Activated CD8-positive, alpha-beta T cell treated with anti-CD3 and anti-CD28 coated beads for 36 hours (primary cell): Measurements from ENCODE around the gene PKD1. TPM values are rescaled to one million over a fixed set of nuclear protein-coding genes. Genes with fewer than 3 reads are reported as not detected.
A peak's percentile ranks its signal among the peaks of the same experiment; 100 is the strongest.

Experiments
- ATAC-seq: fragments of 200-7000 bp; cut with Tn5 transposase; one replicate; pipeline ENCODE4 v1.10.0; 2021; ENCODE audit warnings: mild to moderate bottlenecking, moderate library complexity
- CTCF ChIA-PET: fragments of 350-600 bp; sonication (Branson Sonifier 250); formaldehyde crosslinking; loops from one replicate; lab custom pipeline; 2021; ENCODE audit warnings: antibody characterized with exemption; lab: Charles Lee
- POLR2A ChIA-PET: fragments of 350-600 bp; sonication (Branson Sonifier 250); formaldehyde crosslinking; loops from one replicate; lab custom pipeline; 2021; ENCODE audit warnings: antibody characterized with exemption; lab: Charles Lee
- DNase-seq: peaks from one replicate; pipeline ENCODE4 v3.0.0-alpha.2; 2020
- H3K27ac Mint-ChIP-seq: one replicate; pipeline ENCODE4 v1.8.0; 2021; ENCODE audit warnings: mild to moderate bottlenecking, mixed read lengths
- H3K27me3 Mint-ChIP-seq: one replicate; pipeline ENCODE4 v1.8.0; 2021; ENCODE audit warnings: mixed read lengths
- H3K36me3 Mint-ChIP-seq: one replicate; pipeline ENCODE4 v1.8.0; 2021; ENCODE audit warnings: low read depth, mixed read lengths
- H3K4me1 Mint-ChIP-seq: one replicate; pipeline ENCODE4 v1.8.0; 2021; ENCODE audit warnings: low read depth, mixed read lengths
- H3K4me3 Mint-ChIP-seq: one replicate; pipeline ENCODE4 v1.8.0; 2021; ENCODE audit warnings: mild to moderate bottlenecking, moderate library complexity, mixed read lengths
- H3K9me3 Mint-ChIP-seq: one replicate; pipeline ENCODE4 v1.8.0; 2021; ENCODE audit warnings: mixed read lengths
- intact Hi-C: fragments of 100-400 bp; cut with micrococcal nuclease; formaldehyde crosslinking; loops from one replicate; pipeline ENCODE4 v1.10.0; 2022
- total RNA-seq, 2 experiments: library from RNA; stranded (reverse); gene quantifications; one replicate each; pipeline ENCODE4 v1.2.3, GENCODE V29; 2021
- TF ChIP-seq, protein P1 (sequence below): fragments of 200-600 bp; IDR thresholded peaks from one replicate; pipeline ENCODE4 v1.8.0; 2022; ENCODE audit warnings: antibody characterized with exemption, mild to moderate bottlenecking

Gene PKD1
- total RNA-seq, 2 experiments from 2014 or later, result 74.7 to 85.1 TPM

DNA sequence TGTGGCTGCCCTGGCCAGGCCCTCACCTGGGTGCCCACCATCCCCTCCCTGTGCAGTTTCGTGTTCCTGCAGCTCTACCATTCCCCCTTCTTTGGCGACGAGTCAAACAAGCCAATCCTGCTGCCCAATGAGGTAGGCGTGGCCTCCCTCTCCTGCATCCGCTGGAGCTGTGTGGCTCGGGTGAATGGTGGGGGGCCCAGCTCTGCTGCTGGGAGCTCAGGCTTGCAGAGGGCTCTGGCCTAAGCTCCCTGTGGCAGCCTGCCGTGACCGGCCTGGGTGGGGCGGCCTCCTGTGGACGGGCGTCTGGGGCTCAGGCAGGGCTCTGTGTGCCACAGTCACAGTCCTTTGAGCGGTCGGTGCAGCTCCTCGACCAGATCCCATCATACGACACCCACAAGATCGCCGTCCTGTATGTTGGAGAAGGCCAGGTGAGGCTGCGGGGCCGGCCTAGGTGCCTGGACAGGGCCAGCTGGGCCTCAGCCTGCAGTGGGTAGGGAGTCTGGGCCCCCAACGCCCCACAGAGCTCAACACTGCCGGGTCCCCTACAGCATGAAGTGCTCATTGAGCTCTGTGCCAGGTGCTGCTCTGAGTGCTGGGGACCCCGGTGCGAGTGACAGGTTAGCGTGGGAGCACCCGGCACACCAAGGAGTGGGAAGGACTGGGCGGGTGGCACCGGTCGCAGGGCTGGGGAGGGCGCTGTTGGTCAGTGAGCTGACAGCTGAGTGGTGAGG is 50.6 kb downstream of the PKD1 start:
- H3K27me3 Mint-ChIP-seq, result no peaks in the 10 kb centered on the region
- no peak overlapping the region for H3K4me3 Mint-ChIP-seq
- ChIA-PET POLR2A (interaction anchor here (1.0 kb wide), 1 partner anchor 55 kb away, joined by 3 read pairs; no protein-coding TSS in a partner anchor), CTCF (no interaction called here)
- DNase-seq (no peak), ATAC-seq (no peak)
- H3K27ac Mint-ChIP-seq, result no peak overlapping the region
- no peaks in the 10 kb centered on the region for H3K9me3 Mint-ChIP-seq
- intact Hi-C loops, result no loop called here
- no peaks in the 10 kb centered on the region for H3K4me1 Mint-ChIP-seq
- no peaks in the 10 kb centered on the region for H3K36me3 Mint-ChIP-seq
- TF ChIP-seq, protein P1, sequence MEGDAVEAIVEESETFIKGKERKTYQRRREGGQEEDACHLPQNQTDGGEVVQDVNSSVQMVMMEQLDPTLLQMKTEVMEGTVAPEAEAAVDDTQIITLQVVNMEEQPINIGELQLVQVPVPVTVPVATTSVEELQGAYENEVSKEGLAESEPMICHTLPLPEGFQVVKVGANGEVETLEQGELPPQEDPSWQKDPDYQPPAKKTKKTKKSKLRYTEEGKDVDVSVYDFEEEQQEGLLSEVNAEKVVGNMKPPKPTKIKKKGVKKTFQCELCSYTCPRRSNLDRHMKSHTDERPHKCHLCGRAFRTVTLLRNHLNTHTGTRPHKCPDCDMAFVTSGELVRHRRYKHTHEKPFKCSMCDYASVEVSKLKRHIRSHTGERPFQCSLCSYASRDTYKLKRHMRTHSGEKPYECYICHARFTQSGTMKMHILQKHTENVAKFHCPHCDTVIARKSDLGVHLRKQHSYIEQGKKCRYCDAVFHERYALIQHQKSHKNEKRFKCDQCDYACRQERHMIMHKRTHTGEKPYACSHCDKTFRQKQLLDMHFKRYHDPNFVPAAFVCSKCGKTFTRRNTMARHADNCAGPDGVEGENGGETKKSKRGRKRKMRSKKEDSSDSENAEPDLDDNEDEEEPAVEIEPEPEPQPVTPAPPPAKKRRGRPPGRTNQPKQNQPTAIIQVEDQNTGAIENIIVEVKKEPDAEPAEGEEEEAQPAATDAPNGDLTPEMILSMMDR, result no peak

DNA sequence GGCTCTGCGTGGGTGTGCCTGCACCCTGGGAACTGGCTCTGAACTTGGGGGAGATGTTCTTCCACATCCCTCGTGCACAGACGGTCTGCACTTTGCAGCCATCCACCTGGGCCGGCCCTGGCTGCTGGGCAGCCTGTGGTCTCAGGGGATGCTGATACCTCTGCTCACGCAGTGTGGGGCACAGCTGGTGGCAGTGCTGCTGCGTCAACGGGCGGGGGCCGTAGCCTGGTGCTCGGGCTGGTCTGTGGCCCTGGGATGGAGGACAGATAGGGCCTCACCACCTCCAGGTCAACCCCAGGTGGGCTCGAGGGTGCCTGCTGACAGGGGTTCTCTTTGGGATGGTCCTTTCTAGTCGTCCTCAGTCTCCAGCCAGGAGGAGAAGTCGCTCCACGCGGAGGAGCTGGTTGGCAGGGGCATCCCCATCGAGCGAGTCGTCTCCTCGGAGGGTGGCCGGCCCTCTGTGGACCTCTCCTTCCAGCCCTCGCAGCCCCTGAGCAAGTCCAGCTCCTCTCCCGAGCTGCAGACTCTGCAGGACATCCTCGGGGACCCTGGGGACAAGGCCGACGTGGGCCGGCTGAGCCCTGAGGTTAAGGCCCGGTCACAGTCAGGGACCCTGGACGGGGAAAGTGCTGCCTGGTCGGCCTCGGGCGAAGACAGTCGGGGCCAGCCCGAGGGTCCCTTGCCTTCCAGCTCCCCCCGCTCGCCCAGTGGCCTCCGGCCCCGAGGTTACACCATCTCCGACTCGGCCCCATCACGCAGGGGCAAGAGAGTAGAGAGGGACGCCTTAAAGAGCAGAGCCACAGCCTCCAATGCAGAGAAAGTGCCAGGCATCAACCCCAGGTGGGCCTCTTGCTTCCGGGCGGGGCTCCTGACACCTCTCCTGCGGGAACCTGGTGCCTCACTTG is 51.6 kb downstream of the PKD1 start:
- Mint-ChIP-seq H3K4me3 (no peak overlapping the region), H3K9me3 (no peaks in the 10 kb centered on the region), H3K27ac (no peak overlapping the region), H3K36me3 (no peaks in the 10 kb centered on the region), H3K4me1 (no peaks in the 10 kb centered on the region), H3K27me3 (no peaks in the 10 kb centered on the region)
- intact Hi-C loops, result no loop called here
- CTCF ChIA-PET, result no interaction called here
- POLR2A ChIA-PET, result interaction anchor here (0.6 to 1.0 kb wide), 2 partner anchors 54 to 67 kb away, joined by 3 read pairs; no protein-coding TSS in a partner anchor
- no peak for ATAC-seq
- DNase-seq, result no peak
- TF ChIP-seq, protein P1, result no peak

DNA sequence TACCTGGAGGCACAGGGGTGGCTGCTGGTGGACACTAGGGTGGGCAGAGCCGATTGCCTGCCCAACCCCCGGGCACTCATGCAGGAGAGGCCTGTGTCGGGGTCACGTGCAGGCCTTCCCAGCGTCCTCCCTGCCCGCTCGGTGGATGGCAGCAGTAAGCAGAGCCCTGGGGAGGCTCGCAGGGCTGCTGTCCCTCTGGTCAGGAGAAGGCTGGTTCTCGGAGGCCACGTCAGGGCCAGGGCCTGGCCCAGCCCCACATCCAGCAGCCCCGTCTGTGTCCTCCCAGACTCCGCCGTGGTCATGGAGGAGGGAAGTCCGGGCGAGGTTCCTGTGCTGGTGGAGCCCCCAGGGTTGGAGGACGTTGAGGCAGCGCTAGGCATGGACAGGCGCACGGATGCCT is 52.3 kb downstream of the PKD1 start:
- H3K4me1 Mint-ChIP-seq, result no peaks in the 10 kb centered on the region
- no peak overlapping the region for H3K27ac Mint-ChIP-seq
- ChIA-PET CTCF (no interaction called here), POLR2A (interaction anchor here (1.1 kb wide), 1 partner anchor 21 kb away, joined by 3 read pairs; no protein-coding TSS in a partner anchor)
- no peak overlapping the region for H3K4me3 Mint-ChIP-seq
- intact Hi-C loops, result no loop called here
- no peaks in the 10 kb centered on the region for H3K9me3 Mint-ChIP-seq
- no peaks in the 10 kb centered on the region for H3K36me3 Mint-ChIP-seq
- ATAC-seq, result no peak
- no peak for DNase-seq
- H3K27me3 Mint-ChIP-seq, result no peaks in the 10 kb centered on the region
- TF ChIP-seq, protein P1, result no peak

DNA sequence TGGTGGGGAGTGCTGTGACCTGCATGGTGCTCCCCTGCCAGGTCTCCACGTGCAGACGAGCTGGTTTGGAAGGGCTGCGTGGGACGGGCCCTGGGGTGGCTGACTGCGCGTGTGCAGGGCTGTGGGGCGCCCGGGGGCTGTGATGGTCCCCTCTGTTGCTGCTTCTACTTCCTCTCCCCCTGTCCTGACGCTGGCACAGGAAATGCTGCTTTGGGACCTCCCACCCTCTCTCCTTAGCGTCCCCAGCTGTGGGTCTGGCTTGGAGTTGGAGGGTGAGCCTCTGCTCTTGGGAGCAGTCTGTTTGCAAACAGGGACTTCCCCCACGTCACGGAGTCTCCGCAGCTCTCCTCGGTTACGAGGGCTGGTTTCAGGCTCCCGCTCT is 52.7 kb downstream of the PKD1 start:
- TF ChIP-seq, protein P1, result no peak
- ChIA-PET POLR2A (interaction anchor here (1.1 kb wide), 1 partner anchor 21 kb away, joined by 3 read pairs; no protein-coding TSS in a partner anchor), CTCF (no interaction called here)
- no peak for DNase-seq
- intact Hi-C loops, result no loop called here
- peak; percentile 43 for ATAC-seq
- Mint-ChIP-seq H3K27ac (peak overlapping the region; percentile 25), H3K4me3 (no peak overlapping the region), H3K27me3 (no peaks in the 10 kb centered on the region), H3K9me3 (no peaks in the 10 kb centered on the region), H3K36me3 (no peaks in the 10 kb centered on the region), H3K4me1 (no peaks in the 10 kb centered on the region)
